Measurements from ENCODE around the gene MAP2K5.

DNA sequence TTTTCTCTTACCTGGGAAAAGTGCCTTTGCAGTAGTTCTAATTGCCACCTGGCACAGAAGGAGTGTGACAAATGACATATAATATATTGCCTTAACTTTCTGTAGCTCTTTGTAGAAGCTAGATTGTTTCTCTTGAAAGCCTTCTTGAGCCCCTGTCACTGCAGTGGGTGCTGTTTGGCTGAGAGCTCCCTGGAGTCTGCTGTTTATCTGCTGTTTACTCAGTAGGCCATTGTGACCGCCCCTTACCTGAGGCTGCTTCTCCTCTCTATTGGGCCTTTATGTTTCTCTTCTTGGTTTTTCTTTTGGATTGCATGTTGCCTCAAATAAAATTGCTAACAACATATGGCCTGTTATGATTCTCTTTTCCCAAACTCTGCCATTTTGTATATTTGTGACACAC is 16.7 kb downstream of the MAP2K5 start:
- TF ChIP-seq, protein P1, sequence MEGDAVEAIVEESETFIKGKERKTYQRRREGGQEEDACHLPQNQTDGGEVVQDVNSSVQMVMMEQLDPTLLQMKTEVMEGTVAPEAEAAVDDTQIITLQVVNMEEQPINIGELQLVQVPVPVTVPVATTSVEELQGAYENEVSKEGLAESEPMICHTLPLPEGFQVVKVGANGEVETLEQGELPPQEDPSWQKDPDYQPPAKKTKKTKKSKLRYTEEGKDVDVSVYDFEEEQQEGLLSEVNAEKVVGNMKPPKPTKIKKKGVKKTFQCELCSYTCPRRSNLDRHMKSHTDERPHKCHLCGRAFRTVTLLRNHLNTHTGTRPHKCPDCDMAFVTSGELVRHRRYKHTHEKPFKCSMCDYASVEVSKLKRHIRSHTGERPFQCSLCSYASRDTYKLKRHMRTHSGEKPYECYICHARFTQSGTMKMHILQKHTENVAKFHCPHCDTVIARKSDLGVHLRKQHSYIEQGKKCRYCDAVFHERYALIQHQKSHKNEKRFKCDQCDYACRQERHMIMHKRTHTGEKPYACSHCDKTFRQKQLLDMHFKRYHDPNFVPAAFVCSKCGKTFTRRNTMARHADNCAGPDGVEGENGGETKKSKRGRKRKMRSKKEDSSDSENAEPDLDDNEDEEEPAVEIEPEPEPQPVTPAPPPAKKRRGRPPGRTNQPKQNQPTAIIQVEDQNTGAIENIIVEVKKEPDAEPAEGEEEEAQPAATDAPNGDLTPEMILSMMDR (IDR thresholded peaks at IDR 0.05; ENCODE audit: low read length) = no peak
- no peak for TF ChIP-seq EZH2 (IDR thresholded peaks at IDR 0.05; ENCODE audit: borderline replicate concordance, low read length)

All from OCI-LY1 (cell line).